Transverse colon (tissue), 4 donors: ENCODE measurements around the gene ANKRD52. TPM values are rescaled to one million over a fixed set of nuclear protein-coding genes. Genes with fewer than 3 reads are reported as not detected.

ENCODE experiments used
- DNase-seq: peaks from one replicate; pipeline ENCODE4 v3.0.0-alpha.2; 2019
- H3K27ac ChIP-seq, 4 donors: fragments of 200-600 bp; sonication (generic); 2 replicates each; pipeline ENCODE4 v1.5.1; 2016 to 2018; ENCODE audit warnings: inconsistent platforms in 4 of 4
- H3K27me3 ChIP-seq: fragments of 200-600 bp; sonication (generic); 2 replicates; pipeline ENCODE4 v1.5.1; 2017; ENCODE audit warnings: inconsistent platforms
- H3K36me3 ChIP-seq, 4 donors: fragments of 200-600 bp; sonication (generic); 2 replicates each; pipeline ENCODE4 v1.5.1; 2017 to 2019; ENCODE audit warnings: inconsistent platforms in 4 of 4
- H3K4me1 ChIP-seq, 4 donors: fragments of 200-600 bp; sonication (generic); 2 replicates each; pipeline ENCODE4 v1.5.1; 2017 to 2020; ENCODE audit warnings: inconsistent platforms in 4 of 4
- H3K4me3 ChIP-seq, 4 donors: fragments of 200-600 bp; sonication (generic); 1 replicate in 1 of 4; 2 replicates in 3 of 4; pipeline versions ENCODE4 v1.5.1 to v1.6.1; 2017 to 2019; ENCODE audit warnings: inconsistent platforms in 4 of 4
- H3K9me3 ChIP-seq, 2 donors: fragments of 200-600 bp; sonication (generic); 2 replicates each; pipeline ENCODE4 v1.5.1; 2017 to 2019; ENCODE audit warnings: inconsistent platforms in 2 of 2
- CTCF ChIP-seq, 5 experiments: fragments of 200-600 bp in 3 of 5; fragments of 450-650 bp in 2 of 5; sonication (generic) in 3 of 5; IDR thresholded peaks; 1 replicate in 2 of 5; 2 replicates in 3 of 5; pipeline ENCODE4 v1.5.1; 2016 to 2017; ENCODE audit warnings: antibody characterized with exemption in 5 of 5, inconsistent platforms in 3 of 5, mild to moderate bottlenecking in 2 of 5, moderate library complexity in 1 of 5
- EP300 ChIP-seq: sonication (generic); formaldehyde crosslinking; IDR thresholded peaks from one replicate; pipeline ENCODE4 v1.6.1; 2017; ENCODE audit warnings: antibody characterized with exemption, low read depth
- POLR2A ChIP-seq: fragments of 450-650 bp; IDR thresholded peaks from one replicate; pipeline ENCODE4 v1.6.1; 2016; ENCODE audit warnings: antibody characterized with exemption, mild to moderate bottlenecking, moderate library complexity
- POLR2AphosphoS5 ChIP-seq, 3 donors: sonication (generic); formaldehyde crosslinking; IDR thresholded peaks; one replicate each; pipeline ENCODE4 v1.6.1; 2016; ENCODE audit warnings: antibody characterized with exemption in 3 of 3
- WGBS, 2 donors: methylation state at CpG; one replicate each; pipeline ENCODE4 v1.1.5; 2018; ENCODE audit warnings: low coverage in 1 of 2; 5-methylcytosine and 5-hydroxymethylcytosine counted together
- in situ Hi-C, 4 donors: fragments of 200-750 bp; cut with MboI; loops; one replicate each; pipeline versions ENCODE4 v1.15.0 to v1.15.1; 2017; ENCODE audit warnings: low sequenced_read_pairs in 3 of 4, low pct_ligation_motif_present in 1 of 4, low pct_unique_long_range_greater_than_20kb in 1 of 4
- intact Hi-C: fragments of 100-400 bp; cut with DNase I; formaldehyde crosslinking; loops from one replicate; pipeline ENCODE4 v1.15.1; 2023; ENCODE audit warnings: low total_unique reads
- total RNA-seq, 4 donors: library from RNA; depleted of rRNA; stranded (reverse); fragments of >200 nt; gene quantifications; one replicate each; pipeline ENCODE4 v1.1.0, GENCODE V29; 2016

Gene ANKRD52
- total RNA-seq, 4 donors from 2014 or later, result 28.4 to 120 (median 40.0) TPM

- H3K9me3 ChIP-seq, result no peaks in the 10 kb centered on the region
- no peaks in the 10 kb centered on the region for H3K27me3 ChIP-seq
- in situ Hi-C loops (no loop called here), intact Hi-C loops (no loop called here)
- peaks cover 0 to 58% (median 17%) of the 10 kb centered on the region in 4 donors for H3K36me3 ChIP-seq
- peak; percentile 65 for DNase-seq
- no peak overlapping the region for H3K27ac ChIP-seq
- 59 to 83% methylated on average over 7 to 14 of the region's 14 CpGs for WGBS, 2 donors
- no peak overlapping the region for H3K4me3 ChIP-seq
- TF ChIP-seq POLR2AphosphoS5 (IDR thresholded peaks at IDR 0.05) (no peak), CTCF (IDR thresholded peaks at IDR 0.05) (peak; percentile 56 to 74 (median 65)), EP300 (no peak)
- peaks cover 0 to 11% (median 4%) of the 10 kb centered on the region in 4 donors for H3K4me1 ChIP-seq
Measured at GRCh38 chr12:56206452-56207166, 51.6 kb downstream of the ANKRD52 start.

- no peak for DNase-seq
- in situ Hi-C loops (no loop called here), intact Hi-C loops (no loop called here)
- no peaks in the 10 kb centered on the region for H3K9me3 ChIP-seq
- peaks cover 0 to 11% (median 4%) of the 10 kb centered on the region in 4 donors for H3K4me1 ChIP-seq
- no peak overlapping the region for H3K27ac ChIP-seq
- no peaks in the 10 kb centered on the region for H3K27me3 ChIP-seq
- TF ChIP-seq EP300 (no peak), POLR2A (no peak), POLR2AphosphoS5 (IDR thresholded peaks at IDR 0.05) (no peak), CTCF (IDR thresholded peaks at IDR 0.05) (no peak)
- H3K4me3 ChIP-seq, result no peak overlapping the region
- H3K36me3 ChIP-seq, result peaks cover 0 to 47% (median 12%) of the 10 kb centered on the region in 4 donors
Measured at GRCh38 chr12:56205445-56205844, 52.7 kb downstream of the ANKRD52 start.

GRCh38 chr12:56204275-56204674 is 53.9 kb downstream of the ANKRD52 start:
- DNase-seq, result no peak
- TF ChIP-seq POLR2AphosphoS5 (IDR thresholded peaks at IDR 0.05) (no peak), EP300 (no peak), POLR2A (no peak), CTCF (IDR thresholded peaks at IDR 0.05) (no peak)
- Histone ChIP-seq H3K36me3 (peaks cover 0 to 35% (median 7%) of the 10 kb centered on the region in 4 donors), H3K27ac (no peak overlapping the region), H3K4me3 (no peak overlapping the region), H3K27me3 (no peaks in the 10 kb centered on the region), H3K4me1 (peaks cover 0 to 11% (median 4%) of the 10 kb centered on the region in 4 donors), H3K9me3 (no peaks in the 10 kb centered on the region)
- in situ Hi-C loops, result no loop called here
- intact Hi-C loops, result no loop called here

- WGBS, 2 donors, result 45 to 73% methylated on average over 2 of the region's 2 CpGs
- in situ Hi-C loops (no loop called here), intact Hi-C loops (no loop called here)
- Histone ChIP-seq H3K27ac (peak overlapping the region in 1 of 4 donors; percentile 21), H3K4me1 (peaks cover 0 to 11% (median 4%) of the 10 kb centered on the region in 4 donors), H3K4me3 (no peak overlapping the region), H3K27me3 (no peaks in the 10 kb centered on the region), H3K36me3 (peaks cover 0 to 21% (median 5%) of the 10 kb centered on the region in 4 donors), H3K9me3 (no peaks in the 10 kb centered on the region)
- TF ChIP-seq CTCF (IDR thresholded peaks at IDR 0.05) (no peak), EP300 (no peak), POLR2AphosphoS5 (IDR thresholded peaks at IDR 0.05) (no peak), POLR2A (no peak)
- no peak for DNase-seq
Measured at GRCh38 chr12:56202838-56203237, 55.3 kb downstream of the ANKRD52 start.
